Stimulated activated CD4-positive, alpha-beta T cell treated with anti-CD3 and anti-CD28 coated beads, TNF-alpha, amount 100 ng/mL, for 4 hours (primary cell): ENCODE data around the gene CTNNBL1.
"Not testable (repeated sequence)": the region's sequence is repeated elsewhere in the genome, so short reads cannot be mapped to it uniquely, and the experiment has no call there.

Source experiments
- DNase-seq, 3 experiments: peaks; one replicate each; pipeline ENCODE4 v3.0.0-alpha.2; 2020; ENCODE audit warnings: low read depth in 3 of 3

The CTNNBL1 gene

GRCh38 chr20:37852666-37853065 lies 158.8 kb downstream of the CTNNBL1 start:
- DNase-seq: no peak

GRCh38 chr20:37853823-37854375 lies 160.1 kb downstream of the CTNNBL1 start:
- no peak for DNase-seq

GRCh38 chr20:37856034-37856433 lies 162.2 kb downstream of the CTNNBL1 start:
- DNase-seq: not testable (repeated sequence)

- no peak for DNase-seq
Observed at GRCh38 chr20:37856932-37857660, 163.3 kb downstream of the CTNNBL1 start.

GRCh38 chr20:37859406-37860171 lies 165.8 kb downstream of the CTNNBL1 start:
- DNase-seq: no peak

GRCh38 chr20:37863289-37863688 lies 169.5 kb downstream of the CTNNBL1 start:
- no peak for DNase-seq

GRCh38 chr20:37864298-37864697 lies 170.5 kb downstream of the CTNNBL1 start:
- DNase-seq: no peak

GRCh38 chr20:37866051-37866450 lies 172.2 kb downstream of the CTNNBL1 start:
- no peak for DNase-seq

- DNase-seq: no peak
Observed at GRCh38 chr20:37867289-37868195, 173.7 kb downstream of the CTNNBL1 start.

GRCh38 chr20:37868851-37869333 lies 175.1 kb downstream of the CTNNBL1 start:
- no peak for DNase-seq

- DNase-seq: no peak
Observed at GRCh38 chr20:37869334-37869861, 175.6 kb downstream of the CTNNBL1 start.

GRCh38 chr20:37870294-37870693 lies 176.5 kb downstream of the CTNNBL1 start:
- DNase-seq: no peak

- no peak for DNase-seq
Observed at GRCh38 chr20:37871751-37872150, 177.9 kb downstream of the CTNNBL1 start.

GRCh38 chr20:37872161-37872560 lies 178.3 kb downstream of the CTNNBL1 start:
- no peak for DNase-seq

GRCh38 chr20:37873884-37874283 lies 180.1 kb downstream of the CTNNBL1 start:
- DNase-seq: no peak

GRCh38 chr20:37875460-37876175 lies 181.8 kb downstream of the CTNNBL1 start:
- DNase-seq: no peak

GRCh38 chr20:37876863-37877262 lies 183.0 kb downstream of the CTNNBL1 start:
- no peak for DNase-seq

- no peak for DNase-seq
Observed at GRCh38 chr20:37877832-37878772, 184.3 kb downstream of the CTNNBL1 start.

- no peak for DNase-seq
Observed at GRCh38 chr20:37878835-37879599, 185.2 kb downstream of the CTNNBL1 start.
